ENCODE results near the gene UST.
"Not testable (repeated sequence)": the region's sequence is repeated elsewhere in the genome, so short reads cannot be mapped to it uniquely, and the experiment has no call there.

UST gene

DNA sequence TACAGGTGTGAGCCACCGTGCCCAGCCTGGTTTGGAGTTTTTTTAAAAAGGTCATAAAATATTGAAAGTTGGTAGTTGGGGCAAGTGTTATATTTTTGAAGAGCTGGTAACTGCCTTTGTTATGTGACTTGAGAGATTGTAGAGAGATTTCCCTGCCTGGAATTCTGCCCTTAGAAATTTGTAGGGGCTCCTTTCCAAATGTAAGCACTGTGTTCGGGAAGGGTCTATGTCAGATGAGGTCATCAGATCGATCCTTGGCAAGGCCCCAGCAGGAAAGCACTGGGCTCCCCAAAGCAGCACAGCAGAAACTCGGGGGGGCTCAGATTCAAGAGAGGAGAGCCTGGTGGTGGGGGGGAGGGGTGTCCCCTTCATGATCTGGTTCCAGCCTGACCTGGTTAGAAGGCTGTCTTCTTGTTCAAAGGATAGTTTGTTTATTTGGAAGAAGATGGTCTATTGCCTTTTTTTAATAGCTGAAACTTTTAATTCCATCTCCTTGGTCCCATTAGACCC is 220.2 kb downstream of the UST start:
- in situ Hi-C loops (cut with MboI; ENCODE audit: low sequenced_read_pairs) = no loop called here

- in situ Hi-C loops (cut with MboI; ENCODE audit: low sequenced_read_pairs) = no loop called here
These were observed 220.7 kb downstream of the UST start for GRCh38 chr6:148967541-148967956.

DNA sequence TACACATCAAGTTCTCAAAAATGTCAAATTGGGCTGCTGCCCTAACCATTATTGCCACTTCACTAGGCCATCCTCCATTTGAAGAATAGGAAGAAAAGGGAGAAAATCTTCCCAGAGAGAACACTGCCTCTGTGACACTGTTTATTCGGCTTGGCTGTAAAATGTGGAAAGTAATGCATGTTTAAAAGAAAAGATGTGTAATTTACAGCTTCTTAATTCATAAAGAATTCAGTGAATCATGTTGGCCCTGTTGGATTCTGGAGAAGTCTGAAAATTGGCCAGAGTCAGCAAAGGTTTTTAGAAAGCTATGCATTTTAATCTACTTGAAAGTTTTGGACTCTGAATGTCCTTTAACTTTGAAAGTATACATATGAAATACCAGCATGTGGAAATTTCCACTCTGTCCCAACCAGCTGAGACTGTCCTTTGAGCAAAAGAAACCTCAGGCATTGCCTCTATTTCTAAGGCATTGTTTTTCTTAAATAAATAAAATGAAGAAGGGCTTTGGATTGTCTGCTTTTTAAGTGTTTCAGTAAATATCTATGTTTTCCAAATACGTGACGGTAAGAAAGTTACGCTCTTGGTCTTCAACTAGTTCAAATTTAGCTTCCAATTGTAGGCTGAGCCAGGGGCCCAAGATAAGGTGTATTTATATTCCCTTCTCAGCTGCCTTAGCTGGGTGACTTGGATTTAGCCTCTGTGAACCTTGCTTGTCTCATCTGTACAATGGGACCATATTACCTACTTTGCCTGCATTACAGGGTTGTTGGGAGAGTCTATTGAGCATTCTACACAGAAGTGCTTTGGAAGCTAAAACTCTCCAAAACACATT is 222.2 kb downstream of the UST start:
- in situ Hi-C loops (cut with MboI; ENCODE audit: low sequenced_read_pairs) = no loop called here

GRCh38 chr6:148969603-148970061 is 222.8 kb downstream of the UST start:
- in situ Hi-C loops (cut with MboI; ENCODE audit: low sequenced_read_pairs) = no loop called here

DNA sequence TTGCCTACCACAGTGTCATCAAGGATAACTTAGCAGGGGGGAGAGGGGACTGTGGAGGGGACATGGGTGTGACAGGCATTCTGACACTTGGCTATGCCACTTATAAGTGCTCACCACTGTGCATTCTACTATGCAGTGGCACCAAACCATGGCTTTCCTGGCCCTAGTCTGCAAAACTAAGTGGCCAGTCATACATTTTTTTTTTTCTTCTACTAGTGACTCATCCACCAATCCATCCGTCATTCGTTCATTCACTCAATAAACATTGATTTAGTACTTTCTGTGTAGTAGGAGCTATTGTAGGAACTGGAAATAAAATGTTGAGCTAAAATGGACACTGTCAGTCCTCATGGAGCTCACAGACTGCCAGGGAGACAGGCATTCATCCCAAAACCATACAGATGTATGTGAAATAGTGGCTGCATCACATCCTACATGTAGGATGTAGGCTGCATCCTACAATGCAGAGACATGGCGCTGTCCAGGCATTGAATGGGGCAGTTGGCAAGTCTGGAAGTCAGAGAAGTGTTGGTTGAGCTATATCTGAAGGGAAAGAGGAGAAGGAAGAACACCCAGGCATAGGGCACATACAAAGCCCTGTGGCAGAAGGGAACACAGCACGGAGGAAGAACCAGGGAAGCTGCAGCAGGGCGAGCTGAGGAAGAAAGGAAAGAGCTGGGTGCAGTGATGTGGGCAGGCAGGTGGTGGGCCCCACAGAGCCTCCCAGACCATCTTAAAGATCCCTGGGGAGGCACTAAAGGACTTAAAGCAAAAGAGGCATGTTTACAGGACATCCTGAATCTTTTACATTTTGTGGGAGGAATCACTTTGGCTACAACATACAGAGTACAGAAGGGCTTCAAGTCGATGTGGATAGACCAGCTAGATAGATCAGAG is 224.4 kb downstream of the UST start:
- in situ Hi-C loops (cut with MboI; ENCODE audit: low sequenced_read_pairs) = no loop called here

DNA sequence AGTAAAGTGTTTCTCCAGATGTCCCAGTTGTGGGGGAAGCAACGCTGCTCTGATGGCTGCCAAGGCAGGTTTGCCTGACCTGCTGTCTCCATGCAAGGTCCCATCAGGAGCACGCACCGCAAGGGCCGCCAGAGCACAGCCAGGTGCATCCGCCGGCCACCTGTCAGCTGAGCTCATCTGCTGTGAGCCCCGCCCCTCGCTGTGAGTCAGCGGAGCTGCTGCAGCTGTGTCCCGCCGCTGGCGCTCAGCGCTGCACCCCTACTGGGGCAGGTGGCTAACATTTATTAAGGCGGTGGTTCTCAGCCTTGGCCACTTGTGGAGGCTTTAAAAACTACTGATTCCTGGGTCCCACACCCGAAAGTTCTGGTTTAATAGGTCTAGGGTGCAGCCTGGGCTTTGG is 225.7 kb downstream of the UST start:
- in situ Hi-C loops (cut with MboI; ENCODE audit: low sequenced_read_pairs) = no loop called here

DNA sequence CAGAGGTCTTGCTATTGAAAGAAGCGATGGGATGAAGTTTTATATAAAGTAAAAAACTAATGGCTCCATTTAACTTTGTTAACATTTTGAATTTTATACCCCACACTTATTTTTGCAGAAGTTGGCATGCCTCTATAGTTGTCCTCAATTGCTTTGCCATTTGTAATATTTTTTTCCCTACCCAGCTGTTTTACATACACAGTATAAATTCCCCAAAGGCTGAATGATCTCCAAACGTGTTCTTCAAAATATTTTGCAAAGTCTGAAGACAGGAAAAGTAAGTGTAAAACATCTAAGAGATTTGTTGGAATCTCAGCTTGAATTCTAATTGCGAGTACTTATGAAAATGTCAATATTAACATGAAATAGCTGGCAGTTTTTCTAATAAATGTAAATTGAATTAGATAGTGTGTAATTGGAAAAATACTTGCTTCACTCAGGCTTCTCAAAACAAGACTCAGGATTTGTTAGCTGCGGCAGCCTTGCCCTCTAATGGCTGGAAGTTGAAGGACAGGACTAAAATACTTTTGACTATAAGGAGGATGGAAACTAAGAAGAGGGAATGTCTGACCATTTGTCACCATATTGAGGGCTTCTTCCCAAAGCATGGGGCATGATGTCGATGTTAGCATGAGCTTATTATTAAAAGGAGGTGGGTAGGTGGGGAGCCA is 226.8 kb downstream of the UST start:
- in situ Hi-C loops (cut with MboI; ENCODE audit: low sequenced_read_pairs) = no loop called here

- in situ Hi-C loops (cut with MboI; ENCODE audit: low sequenced_read_pairs) = no loop called here
These were observed 227.5 kb downstream of the UST start for GRCh38 chr6:148974351-148974750.

DNA sequence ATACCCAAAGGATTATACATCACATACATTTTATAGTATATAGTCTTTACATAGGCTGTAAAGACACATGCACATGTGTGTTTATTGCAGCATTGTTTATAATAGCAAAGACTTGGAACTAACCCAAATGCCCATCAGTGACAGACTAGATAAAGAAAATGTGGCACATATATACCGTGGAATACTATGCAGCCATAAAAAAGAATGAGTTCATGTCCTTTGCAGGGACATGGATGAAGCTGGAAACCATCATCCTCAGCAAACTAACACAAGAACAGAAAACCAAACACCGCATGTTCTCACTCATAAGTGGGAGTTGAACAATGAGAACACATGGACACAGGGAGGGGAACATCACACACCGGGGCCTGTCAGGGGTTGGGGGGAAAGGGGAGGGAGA is 231.5 kb downstream of the UST start:
- in situ Hi-C loops (cut with MboI; ENCODE audit: low sequenced_read_pairs) = not testable (repeated sequence)

DNA sequence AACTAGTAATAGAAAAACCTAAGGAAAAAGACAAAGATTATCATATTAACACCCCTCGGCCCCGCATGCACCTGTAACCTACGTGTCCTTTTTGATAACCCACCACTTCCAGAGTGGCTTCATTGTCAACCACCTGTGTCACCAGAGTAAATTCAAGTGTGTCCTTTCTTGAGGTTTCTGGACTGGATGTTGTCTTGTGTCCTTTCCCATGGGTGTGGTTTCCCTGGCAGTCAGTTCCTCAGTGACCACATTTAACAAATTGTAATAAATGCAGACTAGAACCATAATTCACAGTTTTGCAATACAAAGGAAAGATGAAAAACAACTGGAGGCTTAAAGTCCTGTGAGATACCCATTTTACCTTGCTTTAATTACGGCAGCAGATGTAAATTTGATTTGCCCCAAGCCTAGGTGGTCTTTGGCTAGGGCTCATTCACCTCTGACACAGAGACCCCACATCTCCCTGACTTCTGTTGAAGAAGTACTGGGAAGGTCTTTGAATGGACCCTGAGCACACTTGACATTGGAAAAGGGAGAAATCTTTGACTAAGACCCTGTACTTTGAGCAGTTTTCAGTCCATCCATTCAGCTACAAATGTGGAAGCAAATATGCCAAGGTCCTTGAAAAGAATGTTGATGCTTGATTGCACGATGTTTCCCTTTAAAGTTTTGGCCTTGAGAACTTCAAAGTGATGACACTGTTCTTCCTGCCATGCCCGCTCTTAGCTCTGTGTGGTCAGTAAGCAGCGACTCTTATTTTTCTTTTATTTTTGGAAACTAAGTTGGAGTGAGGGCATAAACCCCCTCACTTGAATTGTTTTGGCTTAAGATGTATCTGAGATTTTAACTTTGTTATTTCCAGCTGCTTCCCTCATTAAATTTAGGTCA is 232.4 kb downstream of the UST start:
- in situ Hi-C loops (cut with MboI; ENCODE audit: low sequenced_read_pairs) = no loop called here

GRCh38 chr6:148980234-148980633 is 233.4 kb downstream of the UST start:
- in situ Hi-C loops (cut with MboI; ENCODE audit: low sequenced_read_pairs) = no loop called here

- in situ Hi-C loops (cut with MboI; ENCODE audit: low sequenced_read_pairs) = no loop called here
These were observed 234.7 kb downstream of the UST start for GRCh38 chr6:148981515-148981914.

- in situ Hi-C loops (cut with MboI; ENCODE audit: low sequenced_read_pairs) = no loop called here
These were observed 236.4 kb downstream of the UST start for GRCh38 chr6:148983101-148983761.

DNA sequence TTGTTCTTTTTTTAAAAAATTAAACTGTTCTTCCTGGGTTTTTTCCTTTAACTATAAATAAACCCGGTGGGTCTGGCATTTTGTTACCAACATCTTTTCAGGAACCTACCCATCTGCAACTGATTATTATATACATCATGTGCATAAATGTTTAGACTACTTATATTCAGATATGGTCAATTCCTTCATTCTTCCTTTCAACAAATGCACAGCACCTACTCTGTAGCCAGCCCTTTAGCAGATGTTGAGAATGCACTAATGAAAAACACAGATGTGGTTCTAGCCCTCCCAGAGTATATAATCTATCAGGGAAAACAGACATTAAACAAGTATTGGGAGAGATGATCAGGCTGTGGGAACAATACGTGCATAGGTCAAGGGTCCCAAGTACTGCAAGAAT is 237.1 kb downstream of the UST start:
- in situ Hi-C loops (cut with MboI; ENCODE audit: low sequenced_read_pairs) = no loop called here

DNA sequence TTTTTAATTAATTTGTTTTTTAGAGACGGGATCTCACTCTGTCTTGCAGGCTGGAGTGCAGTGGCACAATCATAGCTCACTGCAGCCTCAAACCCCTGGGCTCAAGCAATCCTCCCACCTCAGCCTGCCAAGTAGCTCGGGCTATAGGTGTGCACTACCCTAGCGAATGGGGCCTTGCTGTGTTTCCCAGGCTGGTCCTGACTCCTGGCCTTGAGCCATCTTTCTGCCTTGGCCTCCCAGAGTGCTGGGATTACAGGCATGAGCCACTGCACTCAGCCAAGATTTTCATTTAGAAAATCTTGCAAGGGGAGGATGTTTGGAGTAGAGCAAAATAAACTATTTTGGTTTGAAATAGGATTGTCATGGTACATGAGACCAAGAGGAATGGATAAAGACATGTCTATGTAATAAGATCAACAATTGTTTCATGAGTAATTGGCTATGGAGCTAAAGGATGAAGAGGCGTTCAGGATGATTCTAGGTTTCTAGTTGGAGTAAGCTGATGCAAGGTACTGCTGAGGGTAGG is 237.8 kb downstream of the UST start:
- in situ Hi-C loops (cut with MboI; ENCODE audit: low sequenced_read_pairs) = no loop called here

GRCh38 chr6:148985499-148985898 is 238.7 kb downstream of the UST start:
- in situ Hi-C loops (cut with MboI; ENCODE audit: low sequenced_read_pairs) = no loop called here

- in situ Hi-C loops (cut with MboI; ENCODE audit: low sequenced_read_pairs) = no loop called here
These were observed 239.8 kb downstream of the UST start for GRCh38 chr6:148986608-148987007.

- in situ Hi-C loops (cut with MboI; ENCODE audit: low sequenced_read_pairs) = no loop called here
These were observed 241.2 kb downstream of the UST start for GRCh38 chr6:148987982-148988381.

DNA sequence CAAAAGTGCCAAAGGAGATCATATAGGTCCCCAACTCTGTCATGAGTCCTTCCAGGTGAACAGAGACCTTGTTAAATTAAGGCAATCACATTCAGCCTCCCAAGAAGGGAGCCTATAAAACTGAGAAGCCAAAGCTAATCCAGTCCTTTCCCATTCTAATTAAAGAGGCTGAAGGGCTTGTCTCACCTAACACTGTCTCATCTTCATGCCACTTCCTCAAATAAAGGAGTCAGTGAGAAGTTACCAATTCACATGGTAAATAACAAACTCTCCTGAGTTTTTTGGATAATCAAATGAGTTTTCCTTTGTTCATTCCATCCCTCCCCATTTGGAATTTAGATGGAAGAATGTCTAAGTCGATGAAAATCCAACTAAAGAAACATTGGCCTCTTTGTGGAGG is 242.8 kb downstream of the UST start:
- in situ Hi-C loops (cut with MboI; ENCODE audit: low sequenced_read_pairs) = no loop called here
